Fibroblast of lung (primary cell): Measurements from ENCODE around the gene PLOD2. TPM values are rescaled to one million over a fixed set of nuclear protein-coding genes. Genes with fewer than 3 reads are reported as not detected.
A peak's percentile ranks its signal among the peaks of the same experiment; 100 is the strongest.

Experiments used
- DNase-seq, 2 donors: peaks; one replicate each; pipeline versions ENCODE4 v3.0.0 to v3.0.0-alpha.2; 2010; ENCODE audit warnings: low read depth in 2 of 2
- H2AFZ ChIP-seq: 2 replicates; pipeline ENCODE4 v1.5.1; 2012; ENCODE audit warnings: low read length, control low read depth, inconsistent platforms
- H3K27ac ChIP-seq: 2 replicates; pipeline ENCODE4 v1.5.1; 2011; ENCODE audit warnings: low read length, control low read depth; ENCODE audit not compliant: insufficient read depth
- H3K27me3 ChIP-seq: 2 replicates; pipeline ENCODE4 v1.5.1; 2011; ENCODE audit warnings: mild to moderate bottlenecking, low read length; ENCODE audit not compliant: control insufficient read depth, insufficient read depth
- H3K36me3 ChIP-seq: 2 replicates; pipeline ENCODE4 v1.5.1; 2011; ENCODE audit warnings: low read length; ENCODE audit not compliant: control insufficient read depth, insufficient read depth
- H3K4me1 ChIP-seq: 2 replicates; pipeline ENCODE4 v1.5.1; 2011; ENCODE audit warnings: low read length; ENCODE audit not compliant: control insufficient read depth, insufficient read depth; ENCODE audit errors: extremely low read depth
- H3K4me2 ChIP-seq: 2 replicates; pipeline ENCODE4 v1.5.1; 2011; ENCODE audit warnings: low read length, control low read depth; ENCODE audit not compliant: insufficient read depth; ENCODE audit errors: extremely low read depth
- H3K4me3 ChIP-seq, 4 experiments: fragments of 200-600 bp in 1 of 4; sonication (generic) in 1 of 4; replicated peaks in 1 of 4; 2 replicates each; pipeline ENCODE4 v1.5.1; 2011 to 2016; ENCODE audit warnings: low read length in 4 of 4, low read depth in 3 of 4, mild to moderate bottlenecking in 3 of 4, control low read depth in 2 of 4, inconsistent platforms in 1 of 4, mixed read lengths in 1 of 4; ENCODE audit not compliant: insufficient read depth in 1 of 4; ENCODE audit errors: control extremely low read depth in 1 of 4
- H3K79me2 ChIP-seq: 2 replicates; pipeline ENCODE4 v1.5.1; 2012; ENCODE audit warnings: mild to moderate bottlenecking, low read length, inconsistent platforms; ENCODE audit not compliant: control insufficient read depth, insufficient read depth
- H3K9ac ChIP-seq: 2 replicates; pipeline ENCODE4 v1.5.1; 2011; ENCODE audit warnings: mild to moderate bottlenecking, low read length, control low read depth; ENCODE audit not compliant: insufficient read depth
- H3K9me3 ChIP-seq: 2 replicates; pipeline ENCODE4 v1.5.1; 2012; ENCODE audit warnings: low read depth, low read length; ENCODE audit not compliant: control insufficient read depth, insufficient read depth
- H4K20me1 ChIP-seq: 2 replicates; pipeline ENCODE4 v1.5.1; 2011; ENCODE audit warnings: low read length; ENCODE audit not compliant: control insufficient read depth, insufficient read depth; ENCODE audit errors: extremely low read depth
- EZH2 ChIP-seq: IDR thresholded peaks from 2 replicates; pipeline ENCODE4 v1.5.1; 2012; ENCODE audit warnings: low read length, control low read depth, mild to moderate bottlenecking; ENCODE audit errors: missing control alignments
- polyA plus RNA-seq, 2 donors: library from polyadenylated mRNA; depleted of rRNA in 1 of 2; stranded (reverse) in 1 of 2; unstranded in 1 of 2; fragments of >200 nt; gene quantifications; 2 replicates each; pipeline ENCODE4 v1.2.1, GENCODE V29; 2011 to 2012; ENCODE audit warnings: missing spikeins in 1 of 2
- total RNA-seq: library from RNA; depleted of rRNA; stranded (reverse); fragments of >200 nt; gene quantifications from 2 replicates; pipeline ENCODE4 v1.2.1, GENCODE V29; 2014
- TF ChIP-seq, protein P1 (sequence below), 2 donors: IDR thresholded peaks in 1 of 2; conservative IDR thresholded peaks in 1 of 2; 1 replicate in 1 of 2; 2 replicates in 1 of 2; pipeline ENCODE4 v1.5.1; 2011 to 2012; ENCODE audit warnings: low read length in 2 of 2, control low read depth in 1 of 2, inconsistent platforms in 1 of 2, low read depth in 1 of 2, mild to moderate bottlenecking in 1 of 2

Gene PLOD2
- total and polyA plus RNA-seq, 2 donors (not counting 1 experiment from before 2014, with no cell fraction given) = 91.8 to 114 TPM

DNA sequence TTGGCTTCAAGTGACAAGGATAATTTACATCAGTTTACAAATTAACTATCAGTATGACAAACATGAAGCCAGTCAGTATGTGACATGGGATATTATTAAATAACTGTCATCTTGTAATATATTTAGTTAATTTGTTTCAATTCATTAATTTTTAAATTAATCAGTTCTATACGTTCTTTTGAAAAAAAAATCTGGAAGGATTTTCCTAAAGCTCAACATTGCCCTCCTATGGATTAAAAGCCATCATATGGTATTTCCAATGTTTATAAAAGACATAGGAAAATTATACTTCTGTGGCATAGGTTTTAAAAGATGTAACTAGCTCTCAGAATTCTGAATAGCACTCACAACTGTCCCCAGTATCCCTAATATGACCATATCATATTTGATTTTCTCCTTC is 134.4 kb downstream of the PLOD2 start:
- DNase-seq = peak in 1 of 2 donors; percentile 26
- H2AFZ ChIP-seq = no peak overlapping the region
- no peaks in the 10 kb centered on the region for H3K4me1 ChIP-seq
- no peaks in the 10 kb centered on the region for H3K9me3 ChIP-seq
- H4K20me1 ChIP-seq = no peaks in the 10 kb centered on the region
- H3K79me2 ChIP-seq = no peaks in the 10 kb centered on the region
- TF ChIP-seq EZH2 = no peak
- TF ChIP-seq, protein P1, sequence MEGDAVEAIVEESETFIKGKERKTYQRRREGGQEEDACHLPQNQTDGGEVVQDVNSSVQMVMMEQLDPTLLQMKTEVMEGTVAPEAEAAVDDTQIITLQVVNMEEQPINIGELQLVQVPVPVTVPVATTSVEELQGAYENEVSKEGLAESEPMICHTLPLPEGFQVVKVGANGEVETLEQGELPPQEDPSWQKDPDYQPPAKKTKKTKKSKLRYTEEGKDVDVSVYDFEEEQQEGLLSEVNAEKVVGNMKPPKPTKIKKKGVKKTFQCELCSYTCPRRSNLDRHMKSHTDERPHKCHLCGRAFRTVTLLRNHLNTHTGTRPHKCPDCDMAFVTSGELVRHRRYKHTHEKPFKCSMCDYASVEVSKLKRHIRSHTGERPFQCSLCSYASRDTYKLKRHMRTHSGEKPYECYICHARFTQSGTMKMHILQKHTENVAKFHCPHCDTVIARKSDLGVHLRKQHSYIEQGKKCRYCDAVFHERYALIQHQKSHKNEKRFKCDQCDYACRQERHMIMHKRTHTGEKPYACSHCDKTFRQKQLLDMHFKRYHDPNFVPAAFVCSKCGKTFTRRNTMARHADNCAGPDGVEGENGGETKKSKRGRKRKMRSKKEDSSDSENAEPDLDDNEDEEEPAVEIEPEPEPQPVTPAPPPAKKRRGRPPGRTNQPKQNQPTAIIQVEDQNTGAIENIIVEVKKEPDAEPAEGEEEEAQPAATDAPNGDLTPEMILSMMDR (conservative IDR thresholded peaks at IDR 0.05 in 1 of 2, IDR thresholded peaks at IDR 0.05 in 1 of 2; ENCODE audit: low read depth in 1 of 2, low read length in 2 of 2) = peak in 1 of 2 donors; percentile 5
- no peaks in the 10 kb centered on the region for H3K27me3 ChIP-seq
- no peak overlapping the region for H3K9ac ChIP-seq
- no peak overlapping the region for H3K4me3 ChIP-seq
- H3K4me2 ChIP-seq = no peak overlapping the region
- no peak overlapping the region for H3K27ac ChIP-seq
- no peaks in the 10 kb centered on the region for H3K36me3 ChIP-seq

DNA sequence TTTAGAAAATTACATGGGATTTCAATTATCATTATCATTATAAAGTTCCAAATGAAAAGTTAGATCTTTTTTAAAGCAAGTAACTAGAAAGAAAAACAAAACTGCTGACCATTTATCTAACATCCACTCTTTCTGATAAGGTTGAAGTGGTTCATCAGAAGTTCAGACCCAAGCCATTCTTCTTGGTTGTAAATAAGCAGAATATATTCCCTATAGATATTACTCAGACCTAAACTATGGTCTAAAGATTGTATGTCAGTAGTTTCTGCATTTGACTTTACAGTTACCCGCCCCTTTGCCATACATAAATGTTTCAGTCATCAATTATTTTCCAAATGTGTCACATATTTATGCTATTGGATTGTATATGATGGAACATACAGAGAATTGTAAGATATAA is 136.7 kb downstream of the PLOD2 start:
- Histone ChIP-seq H3K9ac (no peak overlapping the region), H4K20me1 (no peaks in the 10 kb centered on the region), H3K4me2 (no peak overlapping the region), H3K27ac (no peak overlapping the region), H3K79me2 (no peaks in the 10 kb centered on the region), H3K4me1 (no peaks in the 10 kb centered on the region), H3K4me3 (no peak overlapping the region), H2AFZ (no peak overlapping the region), H3K9me3 (no peaks in the 10 kb centered on the region), H3K36me3 (no peaks in the 10 kb centered on the region), H3K27me3 (no peaks in the 10 kb centered on the region)
- TF ChIP-seq EZH2 = no peak
- TF ChIP-seq, protein P1 (conservative IDR thresholded peaks at IDR 0.05 in 1 of 2, IDR thresholded peaks at IDR 0.05 in 1 of 2; ENCODE audit: low read depth in 1 of 2, low read length in 2 of 2) = no peak
- DNase-seq = peak in 1 of 2 donors; percentile 35

DNA sequence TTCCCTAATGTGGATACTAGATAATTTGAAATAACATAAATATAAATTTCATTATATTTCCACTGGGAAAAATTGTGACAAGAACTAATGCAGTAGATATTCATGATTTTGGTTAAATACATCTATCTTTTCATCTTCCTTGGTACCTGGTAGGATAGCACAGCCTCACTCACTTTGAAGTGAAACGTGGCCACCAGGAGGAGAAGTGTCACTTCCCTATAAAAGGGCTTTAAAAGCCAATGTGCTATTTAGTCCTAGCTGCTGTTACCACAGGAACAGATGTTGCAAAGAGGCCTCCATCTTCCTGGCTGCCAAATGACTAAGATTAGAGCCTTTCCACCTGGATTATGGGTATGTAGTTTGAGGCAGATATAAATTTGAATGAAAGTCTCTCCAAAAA is 140.0 kb downstream of the PLOD2 start:
- H3K36me3 ChIP-seq = no peaks in the 10 kb centered on the region
- H3K9me3 ChIP-seq = no peaks in the 10 kb centered on the region
- H3K79me2 ChIP-seq = no peaks in the 10 kb centered on the region
- no peak for DNase-seq
- no peak overlapping the region for H3K27ac ChIP-seq
- TF ChIP-seq EZH2 = no peak
- TF ChIP-seq, protein P1 (conservative IDR thresholded peaks at IDR 0.05 in 1 of 2, IDR thresholded peaks at IDR 0.05 in 1 of 2; ENCODE audit: low read depth in 1 of 2, low read length in 2 of 2) = no peak
- H3K27me3 ChIP-seq = no peaks in the 10 kb centered on the region
- H3K4me1 ChIP-seq = no peaks in the 10 kb centered on the region
- H2AFZ ChIP-seq = no peak overlapping the region
- no peak overlapping the region for H3K4me3 ChIP-seq
- H4K20me1 ChIP-seq = no peaks in the 10 kb centered on the region
- H3K9ac ChIP-seq = no peak overlapping the region
- no peak overlapping the region for H3K4me2 ChIP-seq
